ENCODE results near the gene ZNF385C. TPM values are rescaled to one million over a fixed set of nuclear protein-coding genes. Genes with fewer than 3 reads are reported as not detected.
A peak's percentile ranks its signal among the peaks of the same experiment; 100 is the strongest.

Gene ZNF385C
- total RNA-seq, 2 experiments from 2014 or later, result 0.40 to 0.58 TPM

DNA sequence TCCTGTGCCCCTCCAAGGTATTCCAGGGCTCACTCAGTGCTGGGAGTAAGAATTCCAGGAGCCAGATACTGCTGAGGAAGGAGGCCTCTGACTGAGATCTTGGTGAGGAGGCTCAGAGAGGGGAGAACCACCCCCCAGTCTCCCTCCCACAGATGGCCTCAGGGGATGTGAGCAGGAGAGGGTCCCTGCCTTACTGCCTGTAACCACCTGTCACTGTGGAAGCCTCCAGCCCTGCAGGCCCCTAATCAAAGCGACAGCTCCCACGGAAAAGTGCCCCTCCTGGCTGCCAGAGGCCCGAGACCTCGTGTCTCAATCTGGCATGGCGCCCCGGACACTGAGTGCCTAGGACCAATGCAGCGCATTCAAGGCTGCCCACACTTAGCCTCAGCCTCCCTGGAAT is 40.2 kb downstream of the ZNF385C start:
- Mint-ChIP-seq H3K4me3 (no peak overlapping the region), H3K4me1 (peaks cover 10% of the 10 kb centered on the region), H3K9me3 (no peaks in the 10 kb centered on the region), H3K36me3 (no peaks in the 10 kb centered on the region), H3K27ac (no peak overlapping the region), H3K27me3 (peaks cover 15% of the 10 kb centered on the region)
- ATAC-seq (ENCODE audit: low read depth), result no peak
- no peak for DNase-seq
- POLR2A ChIA-PET, result no interaction called here

DNA sequence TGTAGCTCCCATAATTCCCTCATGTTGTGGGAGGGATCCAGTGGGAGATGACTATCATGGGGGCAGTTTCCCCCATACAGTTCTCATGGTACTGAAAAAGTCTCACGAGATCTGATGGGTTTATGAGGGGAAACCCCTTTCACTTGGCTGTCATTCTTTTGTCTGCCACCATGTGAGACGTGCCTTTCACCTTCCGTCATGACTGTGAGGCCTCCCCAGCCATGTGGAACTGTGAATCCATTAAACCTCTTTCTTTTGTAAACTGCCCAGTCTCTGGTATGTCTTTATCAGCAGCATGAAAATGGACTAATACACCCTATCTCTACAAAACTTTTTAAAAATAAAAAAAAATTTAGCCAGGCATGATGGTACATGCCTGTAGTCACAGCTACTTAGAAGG is 41.6 kb downstream of the ZNF385C start:
- no peak for DNase-seq
- Mint-ChIP-seq H3K4me1 (peaks cover 11% of the 10 kb centered on the region), H3K9me3 (no peaks in the 10 kb centered on the region), H3K27me3 (peaks cover 30% of the 10 kb centered on the region), H3K4me3 (no peak overlapping the region), H3K27ac (no peak overlapping the region), H3K36me3 (no peaks in the 10 kb centered on the region)
- POLR2A ChIA-PET, result no interaction called here
- no peak for ATAC-seq (ENCODE audit: low read depth)

DNA sequence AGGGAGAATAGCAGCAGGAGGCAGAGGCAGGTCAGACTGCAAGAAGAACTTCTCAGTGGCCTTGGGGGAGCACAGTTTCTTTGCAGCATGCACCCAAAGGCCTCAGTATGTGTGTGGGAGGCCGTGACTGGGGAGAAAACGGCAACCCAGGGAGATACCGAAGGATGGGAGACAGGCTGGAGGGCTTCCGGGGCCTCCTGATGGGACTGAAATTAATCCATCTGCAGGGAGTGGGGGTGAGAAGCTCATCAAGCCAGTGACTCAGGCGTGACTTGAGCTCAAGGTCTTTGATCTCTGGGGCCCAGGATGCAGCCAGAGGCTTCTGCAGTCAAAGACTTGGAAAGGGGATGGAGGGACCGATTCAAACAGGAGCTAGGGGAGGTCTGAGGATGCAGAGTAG is 42.8 kb downstream of the ZNF385C start:
- H3K9me3 Mint-ChIP-seq, result no peaks in the 10 kb centered on the region
- H3K4me1 Mint-ChIP-seq, result peaks cover 16% of the 10 kb centered on the region
- no peak overlapping the region for H3K27ac Mint-ChIP-seq
- POLR2A ChIA-PET, result interaction anchor here (0.6 to 0.8 kb wide), 3 partner anchors 27 to 218 kb away, joined by 3 read pairs; partner anchors contain the start of gene DNAJC7
- no peak overlapping the region for H3K4me3 Mint-ChIP-seq
- H3K36me3 Mint-ChIP-seq, result no peaks in the 10 kb centered on the region
- H3K27me3 Mint-ChIP-seq, result peaks cover 38% of the 10 kb centered on the region
- DNase-seq (no peak), ATAC-seq (ENCODE audit: low read depth) (no peak)

DNA sequence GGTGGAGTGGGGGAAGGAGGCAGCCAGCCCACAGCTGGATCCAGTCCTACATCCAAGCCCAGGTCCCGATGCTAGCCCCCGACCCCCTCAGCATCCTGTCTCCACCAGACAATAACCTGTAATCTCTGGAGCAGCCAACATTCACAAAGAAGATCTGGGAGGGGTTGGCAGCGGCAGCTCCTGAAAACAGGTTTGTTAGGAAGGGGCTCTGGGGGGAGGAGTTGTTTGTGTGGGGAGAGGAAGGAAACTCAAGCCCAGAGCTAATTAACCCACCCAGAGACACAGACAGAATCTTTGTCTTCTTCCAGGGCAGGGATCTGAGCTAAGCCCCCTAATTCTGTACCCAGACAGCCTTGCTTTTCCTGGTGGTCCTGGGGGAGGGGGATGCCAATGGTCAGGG is 43.2 kb downstream of the ZNF385C start:
- POLR2A ChIA-PET, result interaction anchor here (0.7 kb wide), 1 partner anchor 26 kb away, joined by 3 read pairs; no protein-coding TSS in a partner anchor
- no peak for ATAC-seq (ENCODE audit: low read depth)

DNA sequence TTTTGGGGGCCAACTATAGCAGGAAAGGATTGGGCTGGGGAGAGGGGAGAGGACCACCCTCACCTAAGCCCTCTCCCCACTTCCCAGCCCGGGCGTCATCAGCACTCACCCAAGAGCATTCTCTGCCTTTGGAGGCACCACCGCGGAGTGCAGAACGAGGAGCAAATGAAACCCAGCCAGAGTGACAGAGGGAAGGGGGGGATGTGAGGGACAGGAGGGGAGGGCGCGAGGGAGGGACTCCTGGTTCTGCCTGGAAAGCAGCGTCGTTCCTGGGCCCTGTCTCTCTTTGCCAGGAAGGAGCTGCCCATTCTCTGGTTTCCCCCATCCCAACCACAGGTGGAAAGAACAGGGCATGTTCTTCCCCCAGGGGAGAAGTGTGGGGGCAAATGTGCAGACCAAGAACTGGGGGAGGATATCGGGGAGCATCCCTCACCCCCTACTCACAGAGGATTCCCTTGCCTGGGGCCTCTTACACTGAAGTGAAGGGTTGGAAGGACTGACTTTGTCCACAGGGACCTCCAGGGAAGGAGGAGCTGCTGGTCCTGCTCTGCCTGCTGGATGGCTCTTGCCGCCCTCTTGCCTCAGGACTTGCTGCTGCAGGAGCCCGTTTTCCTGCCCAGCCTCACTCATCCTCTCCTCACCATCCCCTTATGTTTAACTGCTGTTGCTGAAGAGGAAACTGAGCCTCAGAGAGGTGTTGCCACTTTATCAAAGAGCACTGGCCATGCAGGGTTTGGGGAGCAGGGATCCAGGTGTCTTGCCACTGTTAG is 44.4 kb downstream of the ZNF385C start:
- no peaks in the 10 kb centered on the region for H3K9me3 Mint-ChIP-seq
- peaks cover 50% of the 10 kb centered on the region for H3K27me3 Mint-ChIP-seq
- no peak for ATAC-seq (ENCODE audit: low read depth)
- POLR2A ChIA-PET, result interaction anchor here (0.8 kb wide), 1 partner anchor 13 kb away, joined by 3 read pairs; no protein-coding TSS in a partner anchor
- no peak overlapping the region for H3K27ac Mint-ChIP-seq
- H3K4me1 Mint-ChIP-seq, result peaks cover 12% of the 10 kb centered on the region
- DNase-seq, result no peak
- H3K36me3 Mint-ChIP-seq, result no peaks in the 10 kb centered on the region
- no peak overlapping the region for H3K4me3 Mint-ChIP-seq

More for the DNA sequence above, 43.2 kb downstream of the ZNF385C start:
- no peaks in the 10 kb centered on the region for H3K36me3 Mint-ChIP-seq
- no peak overlapping the region for H3K4me3 Mint-ChIP-seq
- DNase-seq, result no peak
- no peak overlapping the region for H3K27ac Mint-ChIP-seq
- peaks cover 39% of the 10 kb centered on the region for H3K27me3 Mint-ChIP-seq
- no peaks in the 10 kb centered on the region for H3K9me3 Mint-ChIP-seq
- H3K4me1 Mint-ChIP-seq, result peaks cover 13% of the 10 kb centered on the region

DNA sequence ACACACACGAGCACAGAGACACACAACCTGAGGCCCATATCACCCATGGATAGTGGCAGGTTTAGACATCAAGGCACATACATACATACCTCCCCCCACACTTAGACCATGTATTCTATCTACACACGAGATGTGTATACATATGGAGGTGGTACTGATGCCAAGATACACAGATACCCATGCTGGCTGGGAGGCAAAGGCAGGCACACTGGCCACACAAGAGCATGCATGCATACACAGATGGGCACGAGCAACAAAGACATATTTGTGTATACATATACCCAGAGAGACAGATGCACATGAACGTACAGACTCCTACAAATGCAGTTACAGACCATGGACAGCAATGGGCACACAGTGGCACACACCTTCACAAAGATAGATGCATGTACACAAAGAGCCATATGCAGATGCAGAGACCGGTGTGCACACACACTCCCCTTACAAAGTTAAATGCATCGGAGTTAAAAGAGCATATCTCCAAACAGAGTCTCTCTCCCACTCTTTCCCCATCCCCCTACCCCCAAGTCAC is 45.9 kb downstream of the ZNF385C start:
- H3K4me3 Mint-ChIP-seq, result no peak overlapping the region
- ATAC-seq (ENCODE audit: low read depth) (no peak), DNase-seq (no peak)
- H3K4me1 Mint-ChIP-seq, result peaks cover 12% of the 10 kb centered on the region
- no peaks in the 10 kb centered on the region for H3K36me3 Mint-ChIP-seq
- no peak overlapping the region for H3K27ac Mint-ChIP-seq
- H3K9me3 Mint-ChIP-seq, result no peaks in the 10 kb centered on the region
- H3K27me3 Mint-ChIP-seq, result peaks cover 59% of the 10 kb centered on the region
- POLR2A ChIA-PET, result no interaction called here

DNA sequence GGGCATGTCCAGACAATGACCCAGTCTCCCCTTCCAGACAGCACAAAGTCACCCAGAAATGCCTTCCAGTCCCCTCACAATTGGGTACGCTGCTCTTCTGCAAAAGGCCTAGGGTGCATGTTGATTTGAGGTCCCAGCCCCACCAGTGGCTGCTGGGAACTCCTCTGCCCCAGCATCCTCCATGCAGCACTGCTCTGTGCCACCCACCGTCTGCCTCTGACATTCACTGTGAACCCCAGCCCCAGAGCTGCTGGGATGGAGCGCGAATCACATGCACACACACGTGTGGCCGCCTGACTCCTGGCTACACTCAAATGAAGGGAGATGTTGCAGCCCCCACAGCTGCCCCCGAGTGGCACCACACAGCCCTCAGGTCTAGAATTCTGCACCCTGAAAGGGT is 46.6 kb downstream of the ZNF385C start:
- ATAC-seq (ENCODE audit: low read depth), result no peak
- H3K27me3 Mint-ChIP-seq, result peaks cover 59% of the 10 kb centered on the region
- no peak overlapping the region for H3K27ac Mint-ChIP-seq

DNA sequence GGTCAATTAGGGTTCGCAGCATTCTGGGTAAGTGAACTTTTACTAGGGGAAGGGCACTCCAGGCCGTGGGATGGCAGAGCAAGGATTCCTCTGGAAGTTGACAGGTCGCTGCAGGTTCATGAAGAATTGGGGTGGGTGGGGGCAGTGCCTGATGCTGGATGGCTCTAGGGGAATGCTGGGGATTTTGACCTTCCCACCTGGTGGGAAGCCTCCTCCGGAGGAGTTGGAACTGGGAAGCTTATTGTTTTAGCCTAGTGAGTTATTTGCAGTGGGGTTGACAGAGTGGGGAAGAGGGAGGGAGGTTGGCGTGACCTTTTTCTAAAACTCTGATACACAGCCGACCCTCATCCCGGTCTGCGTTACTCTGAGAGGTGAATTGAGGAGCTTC is 47.3 kb downstream of the ZNF385C start:
- no peak for DNase-seq
- POLR2A ChIA-PET, result interaction anchor here (0.5 to 1.5 kb wide), 4 partner anchors 10 to 56 kb away, joined by 3 to 6 read pairs (median 4); partner anchors contain the start of gene NKIRAS2
- no peak for ATAC-seq (ENCODE audit: low read depth)
- Mint-ChIP-seq H3K27ac (peak overlapping the region; percentile 45), H3K4me3 (peak overlapping the region; percentile 69), H3K36me3 (no peaks in the 10 kb centered on the region), H3K27me3 (peaks cover 57% of the 10 kb centered on the region), H3K4me1 (peaks cover 12% of the 10 kb centered on the region), H3K9me3 (no peaks in the 10 kb centered on the region)

More for the DNA sequence above, 46.6 kb downstream of the ZNF385C start:
- POLR2A ChIA-PET, result interaction anchor here (1.1 to 1.5 kb wide), 2 partner anchors 10 to 32 kb away, joined by 3 to 6 read pairs; partner anchors contain the start of gene NKIRAS2
- Mint-ChIP-seq H3K4me1 (peaks cover 12% of the 10 kb centered on the region), H3K36me3 (no peaks in the 10 kb centered on the region), H3K9me3 (no peaks in the 10 kb centered on the region), H3K4me3 (no peak overlapping the region)
- no peak for DNase-seq

DNA sequence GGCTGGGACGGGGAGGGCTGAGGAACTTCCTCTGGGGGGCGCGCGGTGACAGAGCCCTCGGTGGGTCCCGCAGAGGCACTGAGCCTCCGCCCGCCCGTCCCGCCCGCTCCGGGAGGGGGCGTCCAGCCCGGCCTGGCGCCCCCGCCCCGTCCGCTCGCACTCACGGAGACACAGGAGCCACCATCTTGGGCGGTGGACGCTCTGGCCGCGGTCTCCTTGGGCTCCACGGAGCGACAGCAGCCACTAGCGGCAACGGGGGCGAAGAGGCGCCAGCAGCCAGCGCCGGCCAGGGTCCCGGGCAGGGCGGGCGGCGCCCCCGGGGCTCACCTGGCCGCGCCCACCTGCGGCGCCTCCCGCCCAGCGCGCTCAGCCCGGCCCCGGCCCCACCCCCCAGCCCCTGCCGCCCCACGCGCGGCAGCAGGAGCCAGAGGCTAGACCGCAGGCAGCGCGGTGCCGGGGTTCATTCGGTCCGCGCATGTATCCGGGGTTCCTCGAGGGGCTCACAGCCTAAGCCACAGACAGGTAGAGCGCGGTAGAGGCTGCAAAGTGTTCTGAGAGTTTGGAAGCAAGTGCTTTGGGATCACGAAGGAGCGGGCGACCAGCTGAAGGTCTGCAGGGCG is 47.8 kb downstream of the ZNF385C start, which contains the start of gene C17orf113:
C17orf113 (minus strand) TSS at position 209 of the 620 bp plus-strand sequence. CDS start 7,225 bp downstream, outside the sequence.
- POLR2A ChIA-PET, result interaction anchor here (0.5 to 1.5 kb wide), 4 partner anchors 11 to 56 kb away, joined by 3 to 6 read pairs (median 4); partner anchors contain the start of gene NKIRAS2
- no peaks in the 10 kb centered on the region for H3K36me3 Mint-ChIP-seq

DNA sequence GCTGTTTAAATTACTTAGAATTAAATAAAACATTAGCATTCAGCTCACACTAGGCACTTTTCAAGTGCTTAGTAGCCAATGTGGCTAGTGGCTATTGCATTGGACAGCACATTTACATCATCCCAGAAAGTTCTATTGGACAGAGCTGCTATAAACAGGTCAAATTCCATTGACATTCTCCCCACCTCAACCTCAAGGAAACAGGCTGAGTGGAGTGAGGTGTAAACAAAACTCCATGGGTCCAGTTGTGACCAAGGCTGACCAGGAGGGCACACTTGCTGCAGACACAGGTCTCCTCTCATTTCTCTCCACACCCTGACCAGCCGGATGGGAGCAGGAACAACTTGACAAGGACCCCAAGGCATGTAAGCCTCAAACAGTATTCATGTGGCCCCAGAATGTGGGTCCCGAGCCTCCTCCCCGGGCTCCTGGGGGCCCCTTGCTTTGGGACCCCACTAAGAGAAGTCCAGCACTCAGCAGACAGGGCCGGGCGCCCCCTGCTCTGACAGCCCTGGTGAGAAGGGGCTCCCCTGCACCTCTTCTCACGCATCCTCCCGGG is 48.4 kb downstream of the ZNF385C start:
- POLR2A ChIA-PET, result no interaction called here
- H3K4me3 Mint-ChIP-seq, result peak overlapping the region; percentile 60
- ATAC-seq (ENCODE audit: low read depth) (no peak), DNase-seq (no peak)
- H3K4me1 Mint-ChIP-seq, result peaks cover 8% of the 10 kb centered on the region
- H3K27me3 Mint-ChIP-seq, result peaks cover 52% of the 10 kb centered on the region
- peak overlapping the region; percentile 30 for H3K27ac Mint-ChIP-seq
- no peaks in the 10 kb centered on the region for H3K9me3 Mint-ChIP-seq
- H3K36me3 Mint-ChIP-seq, result no peaks in the 10 kb centered on the region

More for the DNA sequence above, 47.8 kb downstream of the ZNF385C start, which contains the start of gene C17orf113:
- Mint-ChIP-seq H3K4me1 (peaks cover 11% of the 10 kb centered on the region), H3K27me3 (peaks cover 57% of the 10 kb centered on the region), H3K4me3 (peak within 1 kb of the TSS; percentile 69), H3K9me3 (no peaks in the 10 kb centered on the region), H3K27ac (peak within 1 kb of the TSS; percentile 45)
- ATAC-seq (ENCODE audit: low read depth), result peak; percentile 81
- peak; percentile 69 for DNase-seq

DNA sequence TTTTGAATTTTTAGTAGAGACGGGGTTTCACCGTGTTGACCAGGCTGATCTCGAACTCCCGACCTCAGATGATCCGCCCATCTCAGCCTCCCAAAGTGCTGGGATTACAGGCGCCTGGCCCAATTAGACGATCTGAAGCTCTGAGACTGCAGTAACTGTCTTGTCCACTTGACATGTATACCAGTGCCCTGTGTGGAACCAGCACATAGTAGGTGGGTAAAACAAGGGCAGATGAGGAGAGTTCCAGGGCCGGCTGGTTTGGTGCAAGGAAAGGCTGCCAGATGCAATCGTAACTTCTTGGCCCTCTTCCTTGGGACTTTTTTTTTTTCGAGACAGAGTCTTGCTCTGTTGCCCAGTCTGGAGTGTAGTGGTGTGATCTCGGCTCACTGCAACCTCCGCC is 50.9 kb downstream of the ZNF385C start:
- Mint-ChIP-seq H3K4me3 (no peak overlapping the region), H3K36me3 (no peaks in the 10 kb centered on the region), H3K4me1 (peaks cover 8% of the 10 kb centered on the region), H3K9me3 (no peaks in the 10 kb centered on the region), H3K27ac (no peak overlapping the region), H3K27me3 (peaks cover 37% of the 10 kb centered on the region)
- POLR2A ChIA-PET, result no interaction called here
- DNase-seq (no peak), ATAC-seq (ENCODE audit: low read depth) (no peak)

DNA sequence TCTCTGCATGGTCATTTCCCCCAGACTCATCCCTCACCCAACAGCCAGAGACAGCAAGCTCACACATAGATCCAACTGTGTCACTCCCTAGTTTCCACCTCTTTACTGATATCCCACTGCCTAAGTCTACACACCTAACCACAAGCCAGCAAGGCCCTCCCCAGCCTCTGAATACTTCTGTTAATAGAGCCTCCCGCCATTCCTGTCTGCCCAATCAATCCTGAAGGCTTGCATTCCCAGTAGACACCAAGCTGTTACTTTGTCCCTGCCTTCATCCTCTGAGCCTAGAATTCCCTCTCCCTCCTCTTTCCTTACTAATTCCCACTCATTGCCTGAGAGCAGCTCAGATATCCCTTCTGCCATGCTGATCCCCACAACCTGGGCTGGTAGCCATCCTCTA is 52.6 kb downstream of the ZNF385C start:
- ATAC-seq (ENCODE audit: low read depth) (no peak), DNase-seq (no peak)
- Mint-ChIP-seq H3K36me3 (no peaks in the 10 kb centered on the region), H3K27ac (no peak overlapping the region), H3K4me1 (peaks cover 3% of the 10 kb centered on the region), H3K9me3 (no peaks in the 10 kb centered on the region), H3K27me3 (peaks cover 23% of the 10 kb centered on the region), H3K4me3 (no peak overlapping the region)
- POLR2A ChIA-PET, result interaction anchor here (1.0 to 1.6 kb wide), 3 partner anchors 13 to 67 kb away, joined by 3 to 4 read pairs (median 4); partner anchors contain the start of gene DHX58

Data from activated naive CD8-positive, alpha-beta T cell treated with anti-CD3 and anti-CD28 coated beads, Interleukin-2, amount 10 ng/mL, durations not matched to agents 7 days and 5 days (primary cell).